H9 (cell line): Measurements from ENCODE around the gene AMY1B. TPM values are rescaled to one million over a fixed set of nuclear protein-coding genes. Genes with fewer than 3 reads are reported as not detected.
"Not testable (repeated sequence)": the region's sequence is repeated elsewhere in the genome, so short reads cannot be mapped to it uniquely, and the experiment has no call there.

Source experiments
- DNase-seq: peaks from one replicate; pipeline ENCODE4 v3.0.0-alpha.2; 2017
- H2AFZ ChIP-seq: one replicate; pipeline ENCODE4 v1.6.1; 2013; ENCODE audit warnings: mild to moderate bottlenecking, low read length, control low read depth, moderate library complexity
- H2AK5ac ChIP-seq: 2 replicates; pipeline ENCODE4 v1.6.1; 2013; ENCODE audit warnings: low read length, control low read depth, mixed read lengths; ENCODE audit not compliant: insufficient read length
- H2BK120ac ChIP-seq: one replicate; pipeline ENCODE4 v1.6.1; 2013; ENCODE audit warnings: low read depth, mild to moderate bottlenecking, low read length, control low read depth, inconsistent platforms; ENCODE audit not compliant: poor library complexity, severe bottlenecking
- H2BK12ac ChIP-seq: 2 replicates; pipeline ENCODE4 v1.6.1; 2013; ENCODE audit warnings: low read length, control low read depth, mixed read lengths, low read depth; ENCODE audit not compliant: insufficient read length
- H2BK15ac ChIP-seq: 2 replicates; pipeline ENCODE4 v1.6.1; 2013; ENCODE audit warnings: low read depth, low read length, control low read depth
- H2BK20ac ChIP-seq: one replicate; pipeline ENCODE4 v1.6.1; 2013; ENCODE audit warnings: low read depth, mild to moderate bottlenecking, low read length, control low read depth, inconsistent platforms; ENCODE audit not compliant: poor library complexity, severe bottlenecking
- H2BK5ac ChIP-seq: 2 replicates; pipeline ENCODE4 v1.6.1; 2013; ENCODE audit warnings: low read length, control low read depth, mixed read lengths; ENCODE audit not compliant: insufficient read length
- H3K14ac ChIP-seq: 2 replicates; pipeline ENCODE4 v1.6.1; 2013; ENCODE audit warnings: low read length, control low read depth; ENCODE audit not compliant: insufficient read depth
- H3K18ac ChIP-seq: 2 replicates; pipeline ENCODE4 v1.6.1; 2013; ENCODE audit warnings: low read depth, mild to moderate bottlenecking, mixed read lengths, low read length, control low read depth; ENCODE audit not compliant: insufficient read length
- H3K23ac ChIP-seq: 2 replicates; pipeline ENCODE4 v1.6.1; 2013; ENCODE audit warnings: low read length, control low read depth, mixed read lengths, low read depth; ENCODE audit not compliant: insufficient read length
- H3K23me2 ChIP-seq: 2 replicates; pipeline ENCODE4 v1.6.1; 2013; ENCODE audit warnings: low read depth, mild to moderate bottlenecking, mixed read lengths, low read length, control low read depth; ENCODE audit not compliant: insufficient read length, poor library complexity, severe bottlenecking
- H3K27ac ChIP-seq: 2 replicates; pipeline ENCODE4 v1.5.1; 2013; ENCODE audit warnings: low read length, control low read depth, mixed read lengths, low read depth; ENCODE audit not compliant: insufficient read length
- H3K27me3 ChIP-seq: 2 replicates; pipeline ENCODE4 v1.6.1; 2013; ENCODE audit warnings: low read length, control low read depth, inconsistent platforms; ENCODE audit not compliant: insufficient read depth
- H3K4ac ChIP-seq: 2 replicates; pipeline ENCODE4 v1.6.1; 2013; ENCODE audit warnings: low read depth, mild to moderate bottlenecking, control low read depth, inconsistent platforms, low read length, moderate library complexity
- H3K4me1 ChIP-seq: 2 replicates; pipeline ENCODE4 v1.6.1; 2013; ENCODE audit warnings: low read length, control low read depth, inconsistent platforms; ENCODE audit not compliant: insufficient read depth
- H3K4me2 ChIP-seq: 2 replicates; pipeline ENCODE4 v1.6.1; 2013; ENCODE audit warnings: low read length, control low read depth, mixed read lengths; ENCODE audit not compliant: insufficient read length, insufficient read depth
- H3K56ac ChIP-seq: 2 replicates; pipeline ENCODE4 v1.6.1; 2013; ENCODE audit warnings: low read depth, mild to moderate bottlenecking, mixed read lengths, low read length, control low read depth; ENCODE audit not compliant: insufficient read length
- H3K79me1 ChIP-seq: 2 replicates; pipeline ENCODE4 v1.6.1; 2013; ENCODE audit warnings: low read depth, mild to moderate bottlenecking, moderate library complexity, low read length, control low read depth, inconsistent platforms; ENCODE audit not compliant: insufficient read depth, poor library complexity, severe bottlenecking
- H3K79me2 ChIP-seq: 2 replicates; pipeline ENCODE4 v1.6.1; 2013; ENCODE audit warnings: low read length, control low read depth, inconsistent platforms; ENCODE audit not compliant: insufficient read depth
- H3K9ac ChIP-seq: 2 replicates; pipeline ENCODE4 v1.6.1; 2013; ENCODE audit warnings: low read length, control low read depth, mixed read lengths; ENCODE audit not compliant: insufficient read length; ENCODE audit errors: extremely low read depth
- H3K9me3 ChIP-seq: one replicate; pipeline ENCODE4 v1.6.1; 2013; ENCODE audit warnings: low read depth, low read length, inconsistent platforms; ENCODE audit not compliant: control insufficient read depth
- H3T11ph ChIP-seq: one replicate; pipeline ENCODE4 v1.6.1; 2013; ENCODE audit warnings: mild to moderate bottlenecking, low read length, control low read depth, inconsistent platforms
- H4K20me1 ChIP-seq: one replicate; pipeline ENCODE4 v1.6.1; 2013; ENCODE audit not compliant: control insufficient read depth, insufficient read length, insufficient read depth
- H4K5ac ChIP-seq: 2 replicates; pipeline ENCODE4 v1.6.1; 2013; ENCODE audit warnings: low read depth, mild to moderate bottlenecking, mixed read lengths, low read length, control low read depth; ENCODE audit not compliant: insufficient read length
- H4K8ac ChIP-seq: replicated peaks from 2 replicates; pipeline ENCODE4 v1.6.1; 2013; ENCODE audit warnings: low read length, control low read depth, mixed read lengths, low read depth; ENCODE audit not compliant: insufficient read length
- H4K91ac ChIP-seq: 2 replicates; pipeline ENCODE4 v1.6.1; 2013; ENCODE audit warnings: low read depth, mild to moderate bottlenecking, moderate library complexity, mixed read lengths, low read length, control low read depth; ENCODE audit not compliant: insufficient read length
- H3K27ac Mint-ChIP-seq, 3 experiments: 2 replicates in 2 of 3; 3 replicates in 1 of 3; pipeline ENCODE4 v1.8.0; 2020 to 2021; ENCODE audit warnings: mixed read lengths in 3 of 3, mild to moderate bottlenecking in 1 of 3, moderate library complexity in 1 of 3
- H3K27me3 Mint-ChIP-seq: 2 replicates; pipeline ENCODE4 v1.8.0; 2021; ENCODE audit warnings: low read depth, mild to moderate bottlenecking, moderate library complexity, mixed read lengths
- H3K36me3 Mint-ChIP-seq, 3 experiments: 2 replicates in 2 of 3; 3 replicates in 1 of 3; pipeline ENCODE4 v1.8.0; 2020 to 2021; ENCODE audit warnings: low read depth in 3 of 3, mixed read lengths in 3 of 3; ENCODE audit not compliant: insufficient read depth in 1 of 3
- H3K4me1 Mint-ChIP-seq, 2 experiments: 2 replicates each; pipeline ENCODE4 v1.8.0; 2020; ENCODE audit warnings: mixed read lengths in 2 of 2
- H3K4me3 Mint-ChIP-seq, 2 experiments: 2 replicates in 1 of 2; 3 replicates in 1 of 2; pipeline ENCODE4 v1.8.0; 2020 to 2021; ENCODE audit warnings: mild to moderate bottlenecking in 2 of 2, mixed read lengths in 2 of 2, moderate library complexity in 1 of 2
- H3K9me3 Mint-ChIP-seq, 2 experiments: 2 replicates in 1 of 2; 3 replicates in 1 of 2; pipeline ENCODE4 v1.8.0; 2020; ENCODE audit warnings: mild to moderate bottlenecking in 2 of 2, mixed read lengths in 2 of 2, moderate library complexity in 1 of 2
- WGBS: extraction: QIAGEN DNeasy Blood & Tissue Kit; methylation state at CpG from one replicate; pipeline ENCODE4 v1.1.7; 2013; ENCODE audit warnings: missing lambda C conversion rate, low lambda C conversion rate, mixed read lengths; ENCODE audit not compliant: insufficient read length; ENCODE audit errors: extremely low coverage; 5-methylcytosine and 5-hydroxymethylcytosine counted together
- total RNA-seq: library from RNA; stranded (reverse); gene quantifications from 2 replicates; pipeline ENCODE4 v1.2.1, GENCODE V29; 2021

The AMY1B gene
- total RNA-seq, 1 experiment from 2014 or later, result not detected

GRCh38 chr1:103650305-103650704 is 45.7 kb downstream of the AMY1B start:
- not testable (repeated sequence) for H4K20me1 ChIP-seq, H3K27ac Mint-ChIP-seq, H3K23ac ChIP-seq, H3K14ac ChIP-seq, H2AK5ac ChIP-seq, H3K9ac ChIP-seq, H3K4ac ChIP-seq, H3K79me1 ChIP-seq, H3K4me1 ChIP-seq, H2BK15ac ChIP-seq, DNase-seq, H2BK5ac ChIP-seq, H3K4me2 ChIP-seq, H3K4me3 Mint-ChIP-seq, H2BK12ac ChIP-seq, H4K8ac ChIP-seq, H3K18ac ChIP-seq, H3K4me1 Mint-ChIP-seq, H3K79me2 ChIP-seq, H2BK20ac ChIP-seq, H2BK120ac ChIP-seq, H3K27me3 Mint-ChIP-seq, H3K56ac ChIP-seq, H4K91ac ChIP-seq, H3K27ac ChIP-seq, H3T11ph ChIP-seq, H3K9me3 ChIP-seq, H3K27me3 ChIP-seq, H4K5ac ChIP-seq, H2AFZ ChIP-seq, H3K23me2 ChIP-seq, H3K9me3 Mint-ChIP-seq, H3K36me3 Mint-ChIP-seq
- no CpG with 5 or more reads among the region's 3 CpGs for WGBS

- H3K27me3 ChIP-seq, H3K36me3 Mint-ChIP-seq, H3K4me1 ChIP-seq, H4K5ac ChIP-seq, H2AFZ ChIP-seq, H4K20me1 ChIP-seq, H3K4me2 ChIP-seq, H3K9me3 Mint-ChIP-seq, H2BK120ac ChIP-seq, H3K23ac ChIP-seq, H3K4me1 Mint-ChIP-seq, H3K9me3 ChIP-seq, H4K8ac ChIP-seq, H3K56ac ChIP-seq, H3K27ac Mint-ChIP-seq, H2AK5ac ChIP-seq, H3K18ac ChIP-seq, DNase-seq, H3K27ac ChIP-seq, H3K79me1 ChIP-seq, H3T11ph ChIP-seq, H2BK15ac ChIP-seq, H4K91ac ChIP-seq, H3K4ac ChIP-seq, H3K9ac ChIP-seq, H3K14ac ChIP-seq, H3K79me2 ChIP-seq, H3K23me2 ChIP-seq, H2BK20ac ChIP-seq, H3K27me3 Mint-ChIP-seq, H2BK5ac ChIP-seq, H3K4me3 Mint-ChIP-seq, H2BK12ac ChIP-seq: not testable (repeated sequence)
- WGBS, result no CpG with 5 or more reads among the region's 3 CpGs
Measured at GRCh38 chr1:103643908-103644307, 52.1 kb downstream of the AMY1B start.
